ENCODE results near the gene DRICH1. TPM values are rescaled to one million over a fixed set of nuclear protein-coding genes. Genes with fewer than 3 reads are reported as not detected.

Gene DRICH1
- total RNA-seq, 1 experiment from 2014 or later: 4.8 TPM

DNA sequence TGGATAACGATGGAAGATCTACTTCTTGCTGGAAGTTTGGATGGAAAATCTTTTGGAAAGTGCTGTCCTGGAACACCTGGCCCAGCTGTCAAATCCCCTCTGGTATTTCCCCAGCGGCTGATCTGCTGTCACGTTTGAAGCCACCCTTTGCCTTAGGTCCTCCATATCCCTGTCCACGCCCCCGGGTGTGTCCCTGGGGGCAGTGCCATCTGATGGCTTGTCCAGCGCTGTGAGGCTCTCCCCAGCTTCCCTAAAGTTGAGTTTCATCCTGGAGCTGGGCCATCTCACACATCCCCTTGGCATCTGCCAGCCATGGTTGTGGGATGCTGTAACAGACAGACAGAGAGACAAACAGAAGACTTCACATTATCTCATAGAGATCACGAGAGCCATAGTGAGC lies 49.0 kb downstream of the DRICH1 start:
- Mint-ChIP-seq H3K4me3 (ENCODE audit: unreplicated experiment) (no peak overlapping the region), H3K4me1 (ENCODE audit: low read depth, unreplicated experiment) (no peaks in the 10 kb centered on the region), H3K27me3 (ENCODE audit: insufficient read depth, unreplicated experiment) (no peaks in the 10 kb centered on the region), H3K36me3 (ENCODE audit: insufficient read depth, unreplicated experiment) (no peaks in the 10 kb centered on the region), H3K9me3 (ENCODE audit: unreplicated experiment) (no peaks in the 10 kb centered on the region), H3K27ac (ENCODE audit: unreplicated experiment) (no peak overlapping the region)
- ChIA-PET CTCF (no interaction called here), POLR2A (no interaction called here)
- TF ChIP-seq, protein P1, sequence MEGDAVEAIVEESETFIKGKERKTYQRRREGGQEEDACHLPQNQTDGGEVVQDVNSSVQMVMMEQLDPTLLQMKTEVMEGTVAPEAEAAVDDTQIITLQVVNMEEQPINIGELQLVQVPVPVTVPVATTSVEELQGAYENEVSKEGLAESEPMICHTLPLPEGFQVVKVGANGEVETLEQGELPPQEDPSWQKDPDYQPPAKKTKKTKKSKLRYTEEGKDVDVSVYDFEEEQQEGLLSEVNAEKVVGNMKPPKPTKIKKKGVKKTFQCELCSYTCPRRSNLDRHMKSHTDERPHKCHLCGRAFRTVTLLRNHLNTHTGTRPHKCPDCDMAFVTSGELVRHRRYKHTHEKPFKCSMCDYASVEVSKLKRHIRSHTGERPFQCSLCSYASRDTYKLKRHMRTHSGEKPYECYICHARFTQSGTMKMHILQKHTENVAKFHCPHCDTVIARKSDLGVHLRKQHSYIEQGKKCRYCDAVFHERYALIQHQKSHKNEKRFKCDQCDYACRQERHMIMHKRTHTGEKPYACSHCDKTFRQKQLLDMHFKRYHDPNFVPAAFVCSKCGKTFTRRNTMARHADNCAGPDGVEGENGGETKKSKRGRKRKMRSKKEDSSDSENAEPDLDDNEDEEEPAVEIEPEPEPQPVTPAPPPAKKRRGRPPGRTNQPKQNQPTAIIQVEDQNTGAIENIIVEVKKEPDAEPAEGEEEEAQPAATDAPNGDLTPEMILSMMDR (IDR thresholded peaks at IDR 0.05; ENCODE audit: insufficient read depth in 1 of 2, low read depth in 1 of 2, low read length in 1 of 2, severe bottlenecking in 1 of 2, unreplicated experiment in 1 of 2): no peak
- intact Hi-C loops (cut with micrococcal nuclease; ENCODE audit: unreplicated experiment): no loop called here
- H3K4me1 ChIP-seq: no peaks in the 10 kb centered on the region
- DNase-seq: no peak
- H3K36me3 ChIP-seq (ENCODE audit: control insufficient read depth, insufficient read depth, low read length): no peaks in the 10 kb centered on the region
- H3K9me3 ChIP-seq: no peaks in the 10 kb centered on the region
- H3K4me3 ChIP-seq (ENCODE audit: low read depth, low read length): no peak overlapping the region
- H3K27me3 ChIP-seq (replicated peaks; ENCODE audit: control insufficient read depth, insufficient read depth, low read length): no peaks in the 10 kb centered on the region
- BruUV-seq (replicated peaks): no TSS peak

DNA sequence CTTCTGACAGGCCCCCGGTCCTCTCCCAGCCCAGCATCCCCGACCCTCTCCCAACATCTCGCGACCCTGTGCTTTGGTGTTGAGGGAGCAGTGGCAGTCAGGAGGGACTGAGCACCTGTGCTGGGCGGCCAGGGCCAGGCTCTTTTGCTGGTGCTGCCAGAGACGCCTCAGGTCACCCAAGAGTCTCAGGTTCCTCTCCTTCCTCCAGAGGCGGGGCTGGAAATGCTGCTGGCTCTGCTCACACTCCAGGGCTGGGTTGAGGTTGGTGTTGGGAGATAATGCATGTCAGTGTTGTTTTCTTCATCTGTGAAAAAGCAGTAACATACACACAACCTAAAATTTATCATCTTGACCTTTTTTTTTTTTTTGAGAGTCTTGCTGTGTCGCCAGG lies 50.9 kb downstream of the DRICH1 start:
- CTCF ChIA-PET: no interaction called here
- Histone ChIP-seq H3K27me3 (replicated peaks; ENCODE audit: control insufficient read depth, insufficient read depth, low read length) (no peaks in the 10 kb centered on the region), H3K9me3 (no peaks in the 10 kb centered on the region), H3K4me3 (ENCODE audit: low read depth, low read length) (no peak overlapping the region), H3K4me1 (no peaks in the 10 kb centered on the region), H3K36me3 (ENCODE audit: control insufficient read depth, insufficient read depth, low read length) (no peaks in the 10 kb centered on the region)
- Mint-ChIP-seq H3K27ac (ENCODE audit: unreplicated experiment) (no peak overlapping the region), H3K9me3 (ENCODE audit: unreplicated experiment) (no peaks in the 10 kb centered on the region), H3K36me3 (ENCODE audit: insufficient read depth, unreplicated experiment) (no peaks in the 10 kb centered on the region), H3K27me3 (ENCODE audit: insufficient read depth, unreplicated experiment) (no peaks in the 10 kb centered on the region), H3K4me1 (ENCODE audit: low read depth, unreplicated experiment) (no peaks in the 10 kb centered on the region), H3K4me3 (ENCODE audit: unreplicated experiment) (no peak overlapping the region)
- POLR2A ChIA-PET: no interaction called here
- BruUV-seq (replicated peaks): no TSS peak
- TF ChIP-seq, protein P1 (IDR thresholded peaks at IDR 0.05; ENCODE audit: insufficient read depth in 1 of 2, low read depth in 1 of 2, low read length in 1 of 2, severe bottlenecking in 1 of 2, unreplicated experiment in 1 of 2): no peak
- no peak for DNase-seq
- intact Hi-C loops (cut with micrococcal nuclease; ENCODE audit: unreplicated experiment): no loop called here

DNA sequence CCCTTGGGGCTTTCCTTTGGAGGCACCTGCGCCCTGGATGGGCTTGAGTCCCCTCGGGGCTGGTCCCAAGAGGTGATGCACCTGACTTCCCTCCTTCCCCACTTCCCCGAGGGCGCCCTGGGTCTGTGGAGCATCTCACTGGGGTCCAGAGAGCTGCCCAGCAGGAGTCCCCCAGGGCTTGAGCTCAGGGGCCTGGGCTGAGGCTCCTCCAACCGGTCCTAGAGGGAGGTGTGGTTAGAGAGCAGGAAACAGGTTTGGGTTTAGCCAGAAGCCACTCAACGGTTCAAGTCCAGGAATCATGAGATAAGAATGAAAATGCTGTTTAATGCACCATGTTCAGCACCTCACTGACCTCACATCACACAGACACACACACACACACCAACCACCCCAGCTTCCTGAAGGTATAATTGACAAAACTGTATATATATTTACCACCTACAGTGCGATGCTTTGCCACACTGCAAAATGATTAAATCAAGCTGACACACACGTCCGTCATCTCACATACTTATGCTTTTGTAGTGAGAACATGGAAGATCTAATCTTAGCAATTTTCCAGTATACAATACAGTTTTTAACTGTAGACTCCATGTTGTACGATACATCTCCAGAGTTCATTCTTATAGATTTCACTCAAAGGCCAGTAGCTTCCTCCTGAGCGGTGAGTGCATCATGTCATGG lies 51.4 kb downstream of the DRICH1 start:
- H3K9me3 ChIP-seq: no peaks in the 10 kb centered on the region
- no peak overlapping the region for H3K4me3 Mint-ChIP-seq (ENCODE audit: unreplicated experiment)
- TF ChIP-seq, protein P1 (IDR thresholded peaks at IDR 0.05; ENCODE audit: insufficient read depth in 1 of 2, low read depth in 1 of 2, low read length in 1 of 2, severe bottlenecking in 1 of 2, unreplicated experiment in 1 of 2): no peak
- H3K4me1 ChIP-seq: no peaks in the 10 kb centered on the region
- CTCF ChIA-PET: no interaction called here
- H3K4me3 ChIP-seq (ENCODE audit: low read depth, low read length): no peak overlapping the region
- BruUV-seq (replicated peaks): no TSS peak
- DNase-seq: no peak
- H3K27me3 ChIP-seq (replicated peaks; ENCODE audit: control insufficient read depth, insufficient read depth, low read length): no peaks in the 10 kb centered on the region
- no peaks in the 10 kb centered on the region for H3K36me3 ChIP-seq (ENCODE audit: control insufficient read depth, insufficient read depth, low read length)
- intact Hi-C loops (cut with micrococcal nuclease; ENCODE audit: unreplicated experiment): no loop called here
- POLR2A ChIA-PET: no interaction called here
- H3K4me1 Mint-ChIP-seq (ENCODE audit: low read depth, unreplicated experiment): no peaks in the 10 kb centered on the region
- no peaks in the 10 kb centered on the region for H3K36me3 Mint-ChIP-seq (ENCODE audit: insufficient read depth, unreplicated experiment)
- no peaks in the 10 kb centered on the region for H3K9me3 Mint-ChIP-seq (ENCODE audit: unreplicated experiment)
- H3K27ac Mint-ChIP-seq (ENCODE audit: unreplicated experiment): no peak overlapping the region
- no peaks in the 10 kb centered on the region for H3K27me3 Mint-ChIP-seq (ENCODE audit: insufficient read depth, unreplicated experiment)
